ENCODE results near the gene DIAPH2. TPM values are rescaled to one million over a fixed set of nuclear protein-coding genes. Genes with fewer than 3 reads are reported as not detected.

The DIAPH2 gene
- total RNA-seq, 2 donors from 2014 or later, result 21.5 to 51.8 TPM

GRCh38 chrX:96792047-96792446 lies 107.4 kb downstream of the DIAPH2 start:
- WGBS, 2 experiments (ENCODE audit: insufficient coverage in 1 of 2, insufficient read length in 1 of 2), result 70% methylated on average over 2 of the region's 2 CpGs; no CpG with 5 or more reads in 1 of the 2 experiments
- H3K9me3 ChIP-seq (ENCODE audit: control insufficient read depth, low read length), result no peaks in the 10 kb centered on the region
- H3K27ac ChIP-seq (ENCODE audit: low read depth, low read length), result no peak overlapping the region
- H3K36me3 ChIP-seq (ENCODE audit: control insufficient read depth, insufficient read depth, low read length), result no peaks in the 10 kb centered on the region
- H3K9me3 Mint-ChIP-seq, result no peaks in the 10 kb centered on the region
- no peak overlapping the region for H3K4me3 ChIP-seq (ENCODE audit: low read length)
- no peak for DNase-seq
- H3K27me3 Mint-ChIP-seq (ENCODE audit: insufficient read depth), result no peaks in the 10 kb centered on the region
- H3K4me1 Mint-ChIP-seq, result peaks cover 5% of the 10 kb centered on the region
- peaks cover 2% of the 10 kb centered on the region for H3K36me3 Mint-ChIP-seq (ENCODE audit: low read depth)
- H3K9ac ChIP-seq (ENCODE audit: extremely low read depth, low read length, poor library complexity, severe bottlenecking), result no peak overlapping the region
- TF ChIP-seq CTCF (conservative IDR thresholded peaks at IDR 0.05), result no peak
- H3K27me3 ChIP-seq (ENCODE audit: control insufficient read depth, insufficient read depth, low read length, poor library complexity, severe bottlenecking), result no peaks in the 10 kb centered on the region
- H3K27ac Mint-ChIP-seq, result no peak overlapping the region
- H3K4me3 Mint-ChIP-seq, result no peak overlapping the region
- H3K4me1 ChIP-seq (ENCODE audit: control insufficient read depth, insufficient read depth, low read length), result no peaks in the 10 kb centered on the region

GRCh38 chrX:96798982-96799381 lies 114.3 kb downstream of the DIAPH2 start:
- no peaks in the 10 kb centered on the region for H3K27me3 ChIP-seq (ENCODE audit: control insufficient read depth, insufficient read depth, low read length, poor library complexity, severe bottlenecking)
- DNase-seq, result no peak
- H3K4me1 ChIP-seq (ENCODE audit: control insufficient read depth, insufficient read depth, low read length), result no peaks in the 10 kb centered on the region
- peaks cover 14% of the 10 kb centered on the region for H3K4me1 Mint-ChIP-seq
- H3K9me3 ChIP-seq (ENCODE audit: control insufficient read depth, low read length), result no peaks in the 10 kb centered on the region
- no peaks in the 10 kb centered on the region for H3K27me3 Mint-ChIP-seq (ENCODE audit: insufficient read depth)
- H3K36me3 ChIP-seq (ENCODE audit: control insufficient read depth, insufficient read depth, low read length), result no peaks in the 10 kb centered on the region
- no peaks in the 10 kb centered on the region for H3K9me3 Mint-ChIP-seq
- TF ChIP-seq CTCF (conservative IDR thresholded peaks at IDR 0.05), result no peak
- no peak overlapping the region for H3K9ac ChIP-seq (ENCODE audit: extremely low read depth, low read length, poor library complexity, severe bottlenecking)
- H3K4me3 ChIP-seq (ENCODE audit: low read length), result no peak overlapping the region
- no CpG with 5 or more reads among the region's 1 CpG for WGBS, 2 experiments (ENCODE audit: insufficient coverage in 1 of 2, insufficient read length in 1 of 2)
- H3K27ac ChIP-seq (ENCODE audit: low read depth, low read length), result no peak overlapping the region
- no peak overlapping the region for H3K27ac Mint-ChIP-seq
- no peak overlapping the region for H3K4me3 Mint-ChIP-seq
- peaks cover 6% of the 10 kb centered on the region for H3K36me3 Mint-ChIP-seq (ENCODE audit: low read depth)

- Histone ChIP-seq H3K4me3 (ENCODE audit: low read length) (no peak overlapping the region), H3K27me3 (ENCODE audit: control insufficient read depth, insufficient read depth, low read length, poor library complexity, severe bottlenecking) (no peaks in the 10 kb centered on the region), H3K9me3 (ENCODE audit: control insufficient read depth, low read length) (no peaks in the 10 kb centered on the region), H3K4me1 (ENCODE audit: control insufficient read depth, insufficient read depth, low read length) (no peaks in the 10 kb centered on the region), H3K27ac (ENCODE audit: low read depth, low read length) (no peak overlapping the region), H3K9ac (ENCODE audit: extremely low read depth, low read length, poor library complexity, severe bottlenecking) (no peak overlapping the region), H3K36me3 (ENCODE audit: control insufficient read depth, insufficient read depth, low read length) (no peaks in the 10 kb centered on the region)
- Mint-ChIP-seq H3K9me3 (peaks cover 19% of the 10 kb centered on the region), H3K4me1 (peaks cover 2% of the 10 kb centered on the region), H3K27me3 (ENCODE audit: insufficient read depth) (no peaks in the 10 kb centered on the region), H3K4me3 (no peak overlapping the region), H3K36me3 (ENCODE audit: low read depth) (peaks cover 19% of the 10 kb centered on the region), H3K27ac (no peak overlapping the region)
- TF ChIP-seq CTCF (conservative IDR thresholded peaks at IDR 0.05), result no peak
- 92 to 100% methylated on average over 2 to 4 of the region's 4 CpGs for WGBS, 2 experiments (ENCODE audit: insufficient coverage in 1 of 2, insufficient read length in 1 of 2)
- no peak for DNase-seq
Measured at GRCh38 chrX:96807318-96807717, 122.7 kb downstream of the DIAPH2 start.
